22Rv1 (cell line): ENCODE results near the gene SERGEF.

Source experiments
- ZFX ChIP-seq: fragments of 450-650 bp; IDR thresholded peaks from 2 replicates; pipeline ENCODE4 v1.6.1; 2017; ENCODE audit warnings: antibody characterized with exemption, borderline replicate concordance
- TF ChIP-seq, protein P1 (sequence below): fragments of 450-650 bp; IDR thresholded peaks from 2 replicates; pipeline ENCODE4 v1.5.1; 2017; ENCODE audit warnings: mild to moderate bottlenecking

DNA sequence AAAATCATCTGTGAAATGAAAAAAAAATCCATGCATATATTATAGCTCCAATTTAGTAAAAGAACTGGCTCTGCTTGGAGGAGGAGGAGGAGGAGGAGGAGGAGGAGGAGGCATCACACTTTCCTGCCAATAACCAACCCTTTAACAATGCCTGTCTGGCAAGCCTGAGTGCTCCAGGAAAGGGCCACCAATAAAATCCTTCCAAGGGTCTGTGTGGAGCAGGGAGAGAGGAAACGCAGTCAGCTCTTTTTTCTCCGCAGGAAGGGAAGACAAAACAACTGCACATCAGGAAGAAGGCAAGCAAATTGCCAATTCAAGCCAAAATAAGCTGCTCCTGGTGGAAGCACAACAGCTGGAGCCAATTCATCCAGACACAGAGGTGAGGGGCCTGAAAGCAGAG, 139.3 kb downstream of the SERGEF start:
- TF ChIP-seq, protein P1, sequence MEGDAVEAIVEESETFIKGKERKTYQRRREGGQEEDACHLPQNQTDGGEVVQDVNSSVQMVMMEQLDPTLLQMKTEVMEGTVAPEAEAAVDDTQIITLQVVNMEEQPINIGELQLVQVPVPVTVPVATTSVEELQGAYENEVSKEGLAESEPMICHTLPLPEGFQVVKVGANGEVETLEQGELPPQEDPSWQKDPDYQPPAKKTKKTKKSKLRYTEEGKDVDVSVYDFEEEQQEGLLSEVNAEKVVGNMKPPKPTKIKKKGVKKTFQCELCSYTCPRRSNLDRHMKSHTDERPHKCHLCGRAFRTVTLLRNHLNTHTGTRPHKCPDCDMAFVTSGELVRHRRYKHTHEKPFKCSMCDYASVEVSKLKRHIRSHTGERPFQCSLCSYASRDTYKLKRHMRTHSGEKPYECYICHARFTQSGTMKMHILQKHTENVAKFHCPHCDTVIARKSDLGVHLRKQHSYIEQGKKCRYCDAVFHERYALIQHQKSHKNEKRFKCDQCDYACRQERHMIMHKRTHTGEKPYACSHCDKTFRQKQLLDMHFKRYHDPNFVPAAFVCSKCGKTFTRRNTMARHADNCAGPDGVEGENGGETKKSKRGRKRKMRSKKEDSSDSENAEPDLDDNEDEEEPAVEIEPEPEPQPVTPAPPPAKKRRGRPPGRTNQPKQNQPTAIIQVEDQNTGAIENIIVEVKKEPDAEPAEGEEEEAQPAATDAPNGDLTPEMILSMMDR, result no peak
- no peak for TF ChIP-seq ZFX
